ENCODE measurements around the gene DROSHA. TPM values are rescaled to one million over a fixed set of nuclear protein-coding genes. Genes with fewer than 3 reads are reported as not detected.

DROSHA gene
- total RNA-seq, 3 donors from 2014 or later = 46.6 to 72.4 (median 53.3) TPM

- DNase-seq (no peak), ATAC-seq (no peak)
- TF ChIP-seq, protein P1, sequence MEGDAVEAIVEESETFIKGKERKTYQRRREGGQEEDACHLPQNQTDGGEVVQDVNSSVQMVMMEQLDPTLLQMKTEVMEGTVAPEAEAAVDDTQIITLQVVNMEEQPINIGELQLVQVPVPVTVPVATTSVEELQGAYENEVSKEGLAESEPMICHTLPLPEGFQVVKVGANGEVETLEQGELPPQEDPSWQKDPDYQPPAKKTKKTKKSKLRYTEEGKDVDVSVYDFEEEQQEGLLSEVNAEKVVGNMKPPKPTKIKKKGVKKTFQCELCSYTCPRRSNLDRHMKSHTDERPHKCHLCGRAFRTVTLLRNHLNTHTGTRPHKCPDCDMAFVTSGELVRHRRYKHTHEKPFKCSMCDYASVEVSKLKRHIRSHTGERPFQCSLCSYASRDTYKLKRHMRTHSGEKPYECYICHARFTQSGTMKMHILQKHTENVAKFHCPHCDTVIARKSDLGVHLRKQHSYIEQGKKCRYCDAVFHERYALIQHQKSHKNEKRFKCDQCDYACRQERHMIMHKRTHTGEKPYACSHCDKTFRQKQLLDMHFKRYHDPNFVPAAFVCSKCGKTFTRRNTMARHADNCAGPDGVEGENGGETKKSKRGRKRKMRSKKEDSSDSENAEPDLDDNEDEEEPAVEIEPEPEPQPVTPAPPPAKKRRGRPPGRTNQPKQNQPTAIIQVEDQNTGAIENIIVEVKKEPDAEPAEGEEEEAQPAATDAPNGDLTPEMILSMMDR (IDR thresholded peaks at IDR 0.05) = no peak
- Histone ChIP-seq H3K9me3 (no peaks in the 10 kb centered on the region), H3K36me3 (ENCODE audit: low read depth) (no peaks in the 10 kb centered on the region), H3K4me1 (ENCODE audit: low read depth) (no peaks in the 10 kb centered on the region), H3K4me3 (no peak overlapping the region)
- intact Hi-C loops (cut with DNase I, micrococcal nuclease) = no loop called here
Measured at GRCh38 chr5:31523041-31523440, 8.9 kb downstream of the DROSHA start.

GRCh38 chr5:31516802-31517201 lies 15.1 kb downstream of the DROSHA start:
- Histone ChIP-seq H3K4me1 (ENCODE audit: low read depth) (no peaks in the 10 kb centered on the region), H3K36me3 (ENCODE audit: low read depth) (no peaks in the 10 kb centered on the region), H3K4me3 (no peak overlapping the region), H3K9me3 (no peaks in the 10 kb centered on the region)
- ATAC-seq (no peak), DNase-seq (no peak)
- TF ChIP-seq, protein P1 (IDR thresholded peaks at IDR 0.05) = no peak
- intact Hi-C loops (cut with DNase I, micrococcal nuclease) = no loop called here

- TF ChIP-seq, protein P1 (IDR thresholded peaks at IDR 0.05) = no peak
- Histone ChIP-seq H3K4me3 (no peak overlapping the region), H3K4me1 (ENCODE audit: low read depth) (no peaks in the 10 kb centered on the region), H3K36me3 (ENCODE audit: low read depth) (peaks cover 10% of the 10 kb centered on the region), H3K9me3 (no peaks in the 10 kb centered on the region)
- ATAC-seq (no peak), DNase-seq (no peak)
- intact Hi-C loops (cut with DNase I, micrococcal nuclease) = no loop called here
Measured at GRCh38 chr5:31511305-31511704, 20.6 kb downstream of the DROSHA start.

- Histone ChIP-seq H3K9me3 (no peaks in the 10 kb centered on the region), H3K36me3 (ENCODE audit: low read depth) (no peaks in the 10 kb centered on the region), H3K4me3 (no peak overlapping the region), H3K4me1 (ENCODE audit: low read depth) (no peaks in the 10 kb centered on the region)
- intact Hi-C loops (cut with DNase I, micrococcal nuclease) = no loop called here
- TF ChIP-seq, protein P1 (IDR thresholded peaks at IDR 0.05) = no peak
- no peak for ATAC-seq
- no peak for DNase-seq
Measured at GRCh38 chr5:31504529-31504928, 27.4 kb downstream of the DROSHA start.

- Histone ChIP-seq H3K4me3 (no peak overlapping the region), H3K36me3 (ENCODE audit: low read depth) (no peaks in the 10 kb centered on the region), H3K4me1 (ENCODE audit: low read depth) (no peaks in the 10 kb centered on the region), H3K9me3 (no peaks in the 10 kb centered on the region)
- ATAC-seq = no peak
- intact Hi-C loops (cut with DNase I, micrococcal nuclease) = no loop called here
- DNase-seq = no peak
- TF ChIP-seq, protein P1 (IDR thresholded peaks at IDR 0.05) = no peak
Measured at GRCh38 chr5:31502506-31502905, 29.4 kb downstream of the DROSHA start.

DNA sequence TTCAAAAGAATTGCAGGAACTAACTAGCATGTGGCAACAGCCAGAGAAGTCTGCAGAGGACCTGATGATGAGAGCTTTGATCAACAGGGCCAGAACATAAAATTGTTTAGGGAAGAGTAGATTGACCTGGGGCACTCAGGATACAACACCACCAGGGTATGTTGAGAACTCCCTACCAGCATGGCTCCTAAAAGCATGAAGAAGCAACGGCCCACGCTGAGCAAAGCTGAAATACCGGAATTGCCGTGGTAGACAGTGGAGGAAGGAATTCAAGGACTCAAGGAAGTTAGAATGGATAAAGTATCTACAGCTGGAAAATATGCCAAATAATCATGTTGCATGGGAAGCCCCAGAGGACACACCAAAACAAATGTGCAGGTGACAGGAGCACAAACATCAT lies 31.6 kb downstream of the DROSHA start:
- H3K9me3 ChIP-seq = no peaks in the 10 kb centered on the region
- no peaks in the 10 kb centered on the region for H3K4me1 ChIP-seq (ENCODE audit: low read depth)
- intact Hi-C loops (cut with DNase I, micrococcal nuclease) = no loop called here
- ATAC-seq = no peak
- H3K36me3 ChIP-seq (ENCODE audit: low read depth) = no peaks in the 10 kb centered on the region
- TF ChIP-seq, protein P1 (IDR thresholded peaks at IDR 0.05) = no peak
- no peak overlapping the region for H3K4me3 ChIP-seq
- DNase-seq = no peak

Measured in mucosa of descending colon (tissue), 3 donors.